PC-9 (cell line): ENCODE data around the gene CCDC106. TPM values are rescaled to one million over a fixed set of nuclear protein-coding genes. Genes with fewer than 3 reads are reported as not detected.

Experiments used
- BruUV-seq: library from RNA; stranded (reverse); fragments of 400-500 nt; replicated peaks from 2 replicates; lab custom pipeline; 2021; lab: Mats Ljungman, UMichigan
- CTCF ChIA-PET: fragments of 300-600 bp; sonication (Branson Sonifier 250); formaldehyde crosslinking; loops from one replicate; lab custom pipeline; 2022; ENCODE audit warnings: antibody characterized with exemption; lab: Charles Lee
- POLR2A ChIA-PET: fragments of 300-600 bp; sonication (Branson Sonifier 250); formaldehyde crosslinking; loops from one replicate; lab custom pipeline; 2022; ENCODE audit warnings: antibody characterized with exemption; ENCODE audit not compliant: unreplicated experiment; lab: Charles Lee
- DNase-seq, 2 experiments: peaks; one replicate each; pipeline versions ENCODE4 v3.0.0 to v3.0.0-alpha.2; 2015 to 2022; ENCODE audit warnings: mixed read lengths in 1 of 2
- H2AFZ ChIP-seq: fragments of 200-600 bp; sonication (generic); 2 replicates; pipeline ENCODE4 v1.8.1; 2017; ENCODE audit warnings: antibody characterized with exemption
- H3F3A ChIP-seq: fragments of 200-600 bp; sonication (generic); 2 replicates; pipeline ENCODE4 v1.8.1; 2017; ENCODE audit warnings: antibody characterized with exemption, mild to moderate bottlenecking, low read depth; ENCODE audit not compliant: insufficient read depth
- H3K27ac ChIP-seq: fragments of 200-600 bp; sonication (generic); 2 replicates; pipeline ENCODE4 v1.6.1; 2016; ENCODE audit warnings: mixed run types
- H3K27me3 ChIP-seq: fragments of 200-600 bp; sonication (generic); 2 replicates; pipeline ENCODE4 v1.6.1; 2016; ENCODE audit warnings: low read depth, mixed run types; ENCODE audit not compliant: insufficient read depth
- H3K36me3 ChIP-seq: fragments of 200-600 bp; sonication (generic); 2 replicates; pipeline ENCODE4 v1.6.1; 2016; ENCODE audit warnings: low read depth, mixed run types
- H3K4me1 ChIP-seq: fragments of 200-600 bp; sonication (generic); replicated peaks from 2 replicates; pipeline ENCODE4 v1.6.1; 2016; ENCODE audit warnings: mixed run types; ENCODE audit not compliant: insufficient read depth
- H3K4me2 ChIP-seq: fragments of 200-600 bp; sonication (generic); 2 replicates; pipeline ENCODE4 v1.6.1; 2017; ENCODE audit warnings: mixed run types
- H3K4me3 ChIP-seq: fragments of 200-600 bp; sonication (generic); 2 replicates; pipeline ENCODE4 v1.6.1; 2016; ENCODE audit warnings: mixed run types
- H3K79me2 ChIP-seq: fragments of 200-600 bp; sonication (generic); 2 replicates; pipeline ENCODE4 v1.6.1; 2017; ENCODE audit warnings: low read depth, mixed run types
- H3K9me2 ChIP-seq: fragments of 200-600 bp; sonication (generic); 2 replicates; pipeline ENCODE4 v1.8.1; 2017; ENCODE audit warnings: mild to moderate bottlenecking; ENCODE audit not compliant: insufficient read depth
- H3K9me3 ChIP-seq: fragments of 200-600 bp; sonication (generic); 2 replicates; pipeline ENCODE4 v1.8.1; 2016; ENCODE audit warnings: low read depth; ENCODE audit not compliant: insufficient read depth
- H4K20me1 ChIP-seq: fragments of 200-600 bp; sonication (generic); 2 replicates; pipeline ENCODE4 v1.8.1; 2017; ENCODE audit not compliant: insufficient read depth
- CTCF ChIP-seq: fragments of 200-600 bp; sonication (generic); conservative IDR thresholded peaks from 2 replicates; pipeline ENCODE4 v1.6.1; 2017; ENCODE audit warnings: mixed run types, antibody characterized with exemption, mild to moderate bottlenecking, moderate library complexity
- EZH2 ChIP-seq: fragments of 200-600 bp; sonication (generic); IDR thresholded peaks from 2 replicates; pipeline ENCODE4 v1.8.0; 2017; ENCODE audit warnings: antibody characterized with exemption, low read depth
- intact Hi-C: fragments of 100-400 bp; cut with micrococcal nuclease; formaldehyde crosslinking; loops from one replicate; pipeline ENCODE4 v1.10.0; 2022; ENCODE audit not compliant: unreplicated experiment
- total RNA-seq: library from RNA; stranded (reverse); gene quantifications from 2 replicates; pipeline ENCODE4 v1.2.3, GENCODE V29; 2021

CCDC106 gene
- total RNA-seq, 1 experiment from 2014 or later: 3.2 TPM

GRCh38 chr19:55599468-55599841, 48.6 kb upstream of the CCDC106 start, which contains the start of gene FIZ1:
Gene FIZ1, minus strand, starts transcription at chr19:55599517. Its CDS starts 1,652 bp downstream, at chr19:55597865.
- intact Hi-C loops: loop anchor here (1.0 to 5.0 kb wide), 4 partner anchors 12 to 432 kb away; partner anchors contain the start of gene DNAAF3
- ChIA-PET POLR2A (interaction anchor here (0.5 to 1.6 kb wide), 14 partner anchors 13 to 1410 kb away, joined by 3 to 44 read pairs (median 6); partner anchors contain the start of genes MBOAT7, PPP1R12C, U2AF2 and ZNF579), CTCF (interaction anchor here (0.6 to 1.2 kb wide), 5 partner anchors 53 to 710 kb away, joined by 3 to 5 read pairs (median 4); no protein-coding TSS in a partner anchor)
- peak within 1 kb of the TSS; percentile 91 for H3K4me3 ChIP-seq
- H3K9me3 ChIP-seq: no peaks in the 10 kb centered on the region
- TF ChIP-seq CTCF (0 out of 2 replicates have a peak, but pooled peaks have one; percentile 16), EZH2 (no peak)
- H2AFZ ChIP-seq: peak within 1 kb of the TSS; percentile 83
- H3K9me2 ChIP-seq: no peaks in the 10 kb centered on the region
- no peaks in the 10 kb centered on the region for H4K20me1 ChIP-seq
- H3K79me2 ChIP-seq: peaks cover 18% of the 10 kb centered on the region
- H3K27ac ChIP-seq: peak within 1 kb of the TSS; percentile 94
- H3F3A ChIP-seq: peaks cover 40% of the 10 kb centered on the region
- H3K36me3 ChIP-seq: peaks cover 4% of the 10 kb centered on the region; the same call in 1 of the 2 replicates
- peaks cover 20% of the 10 kb centered on the region for H3K4me1 ChIP-seq
- peak; percentile 93 to 98 for DNase-seq
- peak within 1 kb of the TSS; percentile 97 for H3K4me2 ChIP-seq
- H3K27me3 ChIP-seq: no peaks in the 10 kb centered on the region
- no TSS peak for BruUV-seq

- ChIA-PET CTCF (interaction anchor here (0.6 to 1.2 kb wide), 2 partner anchors 96 to 113 kb away, joined by 3 to 5 read pairs; no protein-coding TSS in a partner anchor), POLR2A (interaction anchor here (0.6 to 1.6 kb wide), 8 partner anchors 14 to 521 kb away, joined by 3 to 44 read pairs (median 6); partner anchors contain the start of genes PPP1R12C, U2AF2 and ZNF579)
- TF ChIP-seq EZH2: no peak
- TF ChIP-seq CTCF: no peak
- Histone ChIP-seq H3K27me3 (no peaks in the 10 kb centered on the region), H3K4me2 (peak within 1 kb of the TSS; percentile 97), H2AFZ (peak within 1 kb of the TSS; percentile 83), H3K36me3 (peaks cover 4% of the 10 kb centered on the region; the same call in 1 of the 2 replicates), H3K27ac (peak within 1 kb of the TSS; percentile 94), H3K79me2 (peaks cover 18% of the 10 kb centered on the region), H3K9me3 (no peaks in the 10 kb centered on the region), H3K4me1 (peaks cover 22% of the 10 kb centered on the region), H3K9me2 (no peaks in the 10 kb centered on the region), H3K4me3 (peak within 1 kb of the TSS; percentile 91), H4K20me1 (no peaks in the 10 kb centered on the region), H3F3A (peaks cover 44% of the 10 kb centered on the region)
- peak; percentile 71 to 93 for DNase-seq
- intact Hi-C loops: loop anchor here (1.0 to 5.0 kb wide), 4 partner anchors 13 to 433 kb away; partner anchors contain the start of gene DNAAF3
- TSS peak; percentile 37 for BruUV-seq
Observed at GRCh38 chr19:55599842-55600661, 48.0 kb upstream of the CCDC106 start, which contains the start of gene ZNF524. Gene ZNF524, plus strand, starts transcription at chr19:55600288. Its CDS starts 1,825 bp downstream, at chr19:55602113.

- no peak overlapping the region for H3K27ac ChIP-seq
- H3K4me3 ChIP-seq: peak overlapping the region; percentile 91
- CTCF ChIA-PET: no interaction called here
- H3K4me2 ChIP-seq: peak overlapping the region; percentile 97
- intact Hi-C loops: no loop called here
- peaks cover 40% of the 10 kb centered on the region for H3F3A ChIP-seq
- H3K9me3 ChIP-seq: no peaks in the 10 kb centered on the region
- POLR2A ChIA-PET: no interaction called here
- H3K79me2 ChIP-seq: peaks cover 19% of the 10 kb centered on the region
- DNase-seq: no peak
- H2AFZ ChIP-seq: peak overlapping the region; percentile 70; the same call in 1 of the 2 replicates
- no peaks in the 10 kb centered on the region for H3K27me3 ChIP-seq
- H4K20me1 ChIP-seq: no peaks in the 10 kb centered on the region
- H3K9me2 ChIP-seq: no peaks in the 10 kb centered on the region
- peaks cover 4% of the 10 kb centered on the region; the same call in 1 of the 2 replicates for H3K36me3 ChIP-seq
- no peak for TF ChIP-seq CTCF
- TF ChIP-seq EZH2: no peak
- H3K4me1 ChIP-seq: peaks cover 22% of the 10 kb centered on the region
- no TSS peak for BruUV-seq
Observed at GRCh38 chr19:55600662-55601028, 47.4 kb upstream of the CCDC106 start.
